IPS-18c (cell line): ENCODE data around the gene SLPI.

Experiments used
- H3K4me3 ChIP-seq: 2 replicates; pipeline ENCODE4 v1.7.0; 2013; ENCODE audit warnings: low read depth, mild to moderate bottlenecking, low read length, moderate library complexity; ENCODE audit not compliant: insufficient read depth
- H3K9me3 ChIP-seq: one replicate; pipeline ENCODE4 v1.6.1; 2013; ENCODE audit warnings: mild to moderate bottlenecking, low read length, moderate library complexity; ENCODE audit not compliant: control insufficient read depth, insufficient read depth

Gene SLPI

GRCh38 chr20:45238139-45238538 is 16.2 kb downstream of the SLPI start:
- no peak overlapping the region for H3K4me3 ChIP-seq

GRCh38 chr20:45235995-45236394 is 18.4 kb downstream of the SLPI start:
- Histone ChIP-seq H3K9me3 (peaks cover 4% of the 10 kb centered on the region), H3K4me3 (no peak overlapping the region)

More at GRCh38 chr20:45238139-45238538, 16.2 kb downstream of the SLPI start:
- peaks cover 4% of the 10 kb centered on the region for H3K9me3 ChIP-seq

- H3K4me3 ChIP-seq: no peak overlapping the region
- peaks cover 4% of the 10 kb centered on the region for H3K9me3 ChIP-seq
Observed at GRCh38 chr20:45230631-45231030, 23.7 kb downstream of the SLPI start.

- H3K4me3 ChIP-seq: no peak overlapping the region
- no peaks in the 10 kb centered on the region for H3K9me3 ChIP-seq
Observed at GRCh38 chr20:45229264-45230056, 24.9 kb downstream of the SLPI start.

- Histone ChIP-seq H3K4me3 (no peak overlapping the region), H3K9me3 (no peaks in the 10 kb centered on the region)
Observed at GRCh38 chr20:45226287-45226686, 28.1 kb downstream of the SLPI start.

- Histone ChIP-seq H3K9me3 (no peaks in the 10 kb centered on the region), H3K4me3 (no peak overlapping the region)
Observed at GRCh38 chr20:45223136-45223535, 31.2 kb downstream of the SLPI start.

- Histone ChIP-seq H3K9me3 (no peaks in the 10 kb centered on the region), H3K4me3 (no peak within 1 kb of the TSS)
Observed at GRCh38 chr20:45221076-45221475, 33.3 kb downstream of the SLPI start, which contains the start of gene SEMG2. Gene SEMG2, plus strand, starts transcription at chr20:45221373. Its CDS starts 17 bp downstream, at chr20:45221390.

- Histone ChIP-seq H3K9me3 (no peaks in the 10 kb centered on the region), H3K4me3 (no peak overlapping the region)
Observed at GRCh38 chr20:45218636-45219035, 35.7 kb downstream of the SLPI start.

- Histone ChIP-seq H3K9me3 (no peaks in the 10 kb centered on the region), H3K4me3 (no peak overlapping the region)
Observed at GRCh38 chr20:45218124-45218523, 36.2 kb downstream of the SLPI start.

- H3K9me3 ChIP-seq: no peaks in the 10 kb centered on the region
- H3K4me3 ChIP-seq: no peak overlapping the region
Observed at GRCh38 chr20:45212836-45213235, 41.5 kb downstream of the SLPI start.

GRCh38 chr20:45211569-45212474 is 42.5 kb downstream of the SLPI start:
- H3K9me3 ChIP-seq: no peaks in the 10 kb centered on the region

GRCh38 chr20:45209924-45210323 is 44.4 kb downstream of the SLPI start:
- Histone ChIP-seq H3K4me3 (no peak overlapping the region), H3K9me3 (no peaks in the 10 kb centered on the region)

More at GRCh38 chr20:45211569-45212474, 42.5 kb downstream of the SLPI start:
- no peak overlapping the region for H3K4me3 ChIP-seq

GRCh38 chr20:45206725-45207124 is 47.6 kb downstream of the SLPI start, which contains the start of gene SEMG1:
Gene SEMG1, plus strand, starts transcription at chr20:45207033. Its CDS starts 21 bp downstream, at chr20:45207054.
- H3K4me3 ChIP-seq: no peak within 1 kb of the TSS

More at GRCh38 chr20:45206725-45207124, 47.6 kb downstream of the SLPI start, which contains the start of gene SEMG1:
- H3K9me3 ChIP-seq: no peaks in the 10 kb centered on the region
